Measurements from ENCODE around the gene ACTN1.
"Not testable (repeated sequence)": the region's sequence is repeated elsewhere in the genome, so short reads cannot be mapped to it uniquely, and the experiment has no call there.

ACTN1 gene

GRCh38 chr14:68975667-68976066, 3.4 kb downstream of the ACTN1 start:
- Mint-ChIP-seq H3K27ac (no peak overlapping the region), H3K4me3 (peak overlapping the region; percentile 33), H3K4me1 (peaks cover 56% of the 10 kb centered on the region), H3K36me3 (ENCODE audit: low read depth) (peaks cover 33% of the 10 kb centered on the region), H3K27me3 (ENCODE audit: low read depth, poor library complexity) (peaks cover 11% of the 10 kb centered on the region), H3K9me3 (no peaks in the 10 kb centered on the region)
- DNase-seq: no peak
- TF ChIP-seq, protein P1, sequence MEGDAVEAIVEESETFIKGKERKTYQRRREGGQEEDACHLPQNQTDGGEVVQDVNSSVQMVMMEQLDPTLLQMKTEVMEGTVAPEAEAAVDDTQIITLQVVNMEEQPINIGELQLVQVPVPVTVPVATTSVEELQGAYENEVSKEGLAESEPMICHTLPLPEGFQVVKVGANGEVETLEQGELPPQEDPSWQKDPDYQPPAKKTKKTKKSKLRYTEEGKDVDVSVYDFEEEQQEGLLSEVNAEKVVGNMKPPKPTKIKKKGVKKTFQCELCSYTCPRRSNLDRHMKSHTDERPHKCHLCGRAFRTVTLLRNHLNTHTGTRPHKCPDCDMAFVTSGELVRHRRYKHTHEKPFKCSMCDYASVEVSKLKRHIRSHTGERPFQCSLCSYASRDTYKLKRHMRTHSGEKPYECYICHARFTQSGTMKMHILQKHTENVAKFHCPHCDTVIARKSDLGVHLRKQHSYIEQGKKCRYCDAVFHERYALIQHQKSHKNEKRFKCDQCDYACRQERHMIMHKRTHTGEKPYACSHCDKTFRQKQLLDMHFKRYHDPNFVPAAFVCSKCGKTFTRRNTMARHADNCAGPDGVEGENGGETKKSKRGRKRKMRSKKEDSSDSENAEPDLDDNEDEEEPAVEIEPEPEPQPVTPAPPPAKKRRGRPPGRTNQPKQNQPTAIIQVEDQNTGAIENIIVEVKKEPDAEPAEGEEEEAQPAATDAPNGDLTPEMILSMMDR (IDR thresholded peaks at IDR 0.05): no peak

DNA sequence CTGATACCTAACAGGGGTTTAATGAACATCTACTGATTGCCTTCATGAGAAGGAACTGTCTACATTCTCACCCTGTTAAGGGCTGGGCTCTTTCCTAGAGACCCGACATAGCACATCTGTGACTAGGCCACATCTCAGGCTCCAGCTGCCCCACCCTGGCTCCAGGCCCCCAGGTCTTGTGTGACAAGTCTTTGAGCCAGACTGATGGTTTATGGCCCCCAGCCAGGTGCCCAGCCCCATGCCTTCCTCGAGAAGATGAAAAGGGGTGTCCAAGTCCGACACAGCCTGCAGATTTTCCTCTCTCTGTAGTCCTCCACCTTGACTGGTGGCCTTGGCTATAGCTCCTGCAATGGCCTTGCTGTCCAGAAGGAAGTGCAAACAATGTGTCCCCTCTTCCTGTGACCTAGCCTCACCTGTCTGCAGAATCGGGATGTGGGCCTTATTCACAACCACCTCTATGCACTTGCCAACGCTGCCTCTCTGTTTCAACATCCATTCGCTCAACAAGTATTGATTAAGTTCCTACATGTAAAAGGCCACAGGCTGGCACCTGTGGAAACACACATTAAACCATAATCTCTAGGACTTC, 4.2 kb downstream of the ACTN1 start:
- Mint-ChIP-seq H3K27me3 (ENCODE audit: low read depth, poor library complexity) (peaks cover 11% of the 10 kb centered on the region), H3K27ac (no peak overlapping the region), H3K4me1 (peaks cover 57% of the 10 kb centered on the region), H3K36me3 (ENCODE audit: low read depth) (peaks cover 33% of the 10 kb centered on the region), H3K4me3 (no peak overlapping the region), H3K9me3 (no peaks in the 10 kb centered on the region)
- DNase-seq: no peak
- TF ChIP-seq, protein P1 (IDR thresholded peaks at IDR 0.05): no peak

GRCh38 chr14:68973639-68974038, 5.5 kb downstream of the ACTN1 start:
- Mint-ChIP-seq H3K27me3 (ENCODE audit: low read depth, poor library complexity) (peaks cover 11% of the 10 kb centered on the region), H3K4me3 (no peak overlapping the region), H3K27ac (no peak overlapping the region), H3K9me3 (no peaks in the 10 kb centered on the region), H3K36me3 (ENCODE audit: low read depth) (peaks cover 33% of the 10 kb centered on the region), H3K4me1 (peaks cover 69% of the 10 kb centered on the region)
- TF ChIP-seq, protein P1 (IDR thresholded peaks at IDR 0.05): no peak
- DNase-seq: no peak

DNA sequence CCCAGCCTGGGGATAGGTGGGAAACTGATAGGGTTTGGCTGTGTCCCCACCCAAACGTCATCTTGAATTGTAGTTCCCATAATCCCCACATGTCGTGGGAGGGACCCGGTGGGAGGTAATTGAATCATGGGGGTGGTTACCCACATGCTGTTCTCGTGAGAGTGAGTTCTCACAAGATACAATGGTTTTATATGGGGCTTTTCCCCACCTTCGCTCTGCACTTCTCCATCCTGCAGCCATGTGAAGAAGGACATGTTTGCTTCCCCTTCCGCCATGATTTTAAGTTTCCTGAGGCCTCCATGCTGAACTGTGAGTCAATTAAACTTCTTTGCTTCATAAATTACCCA, 5.9 kb downstream of the ACTN1 start:
- Mint-ChIP-seq H3K36me3 (ENCODE audit: low read depth) (peaks cover 33% of the 10 kb centered on the region), H3K4me1 (peaks cover 71% of the 10 kb centered on the region), H3K27me3 (ENCODE audit: low read depth, poor library complexity) (peaks cover 11% of the 10 kb centered on the region)
- DNase-seq, H3K27ac Mint-ChIP-seq, H3K4me3 Mint-ChIP-seq, H3K9me3 Mint-ChIP-seq: not testable (repeated sequence)

DNA sequence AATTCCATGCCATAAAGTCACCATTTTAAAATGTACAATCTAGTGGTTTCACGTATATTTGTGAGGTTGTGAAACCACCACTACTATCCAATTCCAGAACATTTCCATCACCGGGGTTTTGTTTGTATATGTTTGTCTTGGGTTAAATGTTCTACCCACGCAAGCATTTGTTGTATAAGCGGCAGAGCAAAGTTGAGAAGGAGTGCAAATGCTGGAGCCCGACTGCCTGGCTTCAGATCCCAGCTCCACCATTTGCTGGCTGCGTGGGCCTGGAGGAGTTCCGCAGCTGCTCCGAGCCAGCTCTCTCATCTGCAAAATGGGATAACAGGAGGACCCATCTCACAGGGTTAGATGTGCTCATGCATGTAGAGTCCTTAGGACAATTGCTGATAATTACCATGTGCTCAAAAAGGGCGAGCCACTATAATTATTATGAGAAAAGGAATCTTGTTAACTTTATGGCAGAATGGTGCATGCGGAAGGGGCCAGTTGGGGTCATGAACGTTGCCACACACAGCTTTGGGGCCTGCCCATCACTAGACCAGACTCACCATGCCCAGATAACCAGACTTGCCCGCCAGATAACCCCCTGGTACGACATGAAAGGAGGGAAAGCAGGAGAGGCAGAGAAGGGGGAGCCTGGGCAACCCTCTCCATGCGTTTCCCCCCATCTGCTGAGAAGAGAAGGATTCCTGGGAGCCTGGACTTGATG, 6.4 kb downstream of the ACTN1 start:
- Mint-ChIP-seq H3K4me3 (no peak overlapping the region), H3K4me1 (peaks cover 77% of the 10 kb centered on the region), H3K9me3 (no peaks in the 10 kb centered on the region), H3K36me3 (ENCODE audit: low read depth) (peaks cover 33% of the 10 kb centered on the region), H3K27me3 (ENCODE audit: low read depth, poor library complexity) (peaks cover 11% of the 10 kb centered on the region), H3K27ac (no peak overlapping the region)
- no peak for DNase-seq
- TF ChIP-seq, protein P1 (IDR thresholded peaks at IDR 0.05): no peak

GRCh38 chr14:68971411-68972035, 7.6 kb downstream of the ACTN1 start:
- H3K9me3 Mint-ChIP-seq: no peaks in the 10 kb centered on the region
- peaks cover 33% of the 10 kb centered on the region for H3K36me3 Mint-ChIP-seq (ENCODE audit: low read depth)
- H3K4me3 Mint-ChIP-seq: peak overlapping the region; percentile 37
- H3K4me1 Mint-ChIP-seq: peaks cover 74% of the 10 kb centered on the region
- H3K27me3 Mint-ChIP-seq (ENCODE audit: low read depth, poor library complexity): peaks cover 11% of the 10 kb centered on the region
- TF ChIP-seq, protein P1 (IDR thresholded peaks at IDR 0.05): no peak
- DNase-seq: no peak
- no peak overlapping the region for H3K27ac Mint-ChIP-seq

Data from nephron progenitor cell (in vitro differentiated cells).